ENCODE measurements around the gene ADAMTS9. TPM values are rescaled to one million over a fixed set of nuclear protein-coding genes. Genes with fewer than 3 reads are reported as not detected.

Gene ADAMTS9
- total RNA-seq, 4 donors from 2014 or later, result 6.3 to 20.1 (median 13.0) TPM

- TF ChIP-seq CTCF (IDR thresholded peaks at IDR 0.05) (no peak), POLR2A (IDR thresholded peaks at IDR 0.05) (no peak), POLR2AphosphoS5 (IDR thresholded peaks at IDR 0.05) (no peak), EP300 (IDR thresholded peaks at IDR 0.05; ENCODE audit: low read depth) (no peak)
- in situ Hi-C loops (cut with MboI; ENCODE audit: low pct_ligation_motif_present in 1 of 4, low pct_unique_long_range_greater_than_20kb in 1 of 4, low sequenced_read_pairs in 3 of 4) (no loop called here), intact Hi-C loops (cut with DNase I; ENCODE audit: low total_unique reads) (no loop called here)
- no peak for DNase-seq
- Histone ChIP-seq H3K27me3 (no peaks in the 10 kb centered on the region), H3K4me1 (no peaks in the 10 kb centered on the region), H3K4me3 (no peak overlapping the region), H3K9me3 (no peaks in the 10 kb centered on the region), H3K36me3 (no peaks in the 10 kb centered on the region), H3K27ac (no peak overlapping the region)
- WGBS, 2 donors (ENCODE audit: low coverage in 1 of 2), result 98% methylated on average over 2 of the region's 2 CpGs; no CpG with 5 or more reads in 1 of the 2 donors
Observed at GRCh38 chr3:64607032-64607551, 80.7 kb downstream of the ADAMTS9 start.

- H3K4me3 ChIP-seq, result no peak overlapping the region
- in situ Hi-C loops (cut with MboI; ENCODE audit: low pct_ligation_motif_present in 1 of 4, low pct_unique_long_range_greater_than_20kb in 1 of 4, low sequenced_read_pairs in 3 of 4), result no loop called here
- intact Hi-C loops (cut with DNase I; ENCODE audit: low total_unique reads), result no loop called here
- no peaks in the 10 kb centered on the region for H3K4me1 ChIP-seq
- no peaks in the 10 kb centered on the region for H3K27me3 ChIP-seq
- no peaks in the 10 kb centered on the region for H3K9me3 ChIP-seq
- H3K27ac ChIP-seq, result no peak overlapping the region
- 77 to 83% methylated on average over 3 of the region's 3 CpGs for WGBS, 2 donors (ENCODE audit: low coverage in 1 of 2)
- H3K36me3 ChIP-seq, result no peaks in the 10 kb centered on the region
- TF ChIP-seq CTCF (IDR thresholded peaks at IDR 0.05), result no peak
- TF ChIP-seq POLR2AphosphoS5 (IDR thresholded peaks at IDR 0.05), result no peak
- TF ChIP-seq POLR2A (IDR thresholded peaks at IDR 0.05), result no peak
- TF ChIP-seq EP300 (IDR thresholded peaks at IDR 0.05; ENCODE audit: low read depth), result no peak
- no peak for DNase-seq
Observed at GRCh38 chr3:64604313-64604712, 83.5 kb downstream of the ADAMTS9 start.

- H3K9me3 ChIP-seq, result no peaks in the 10 kb centered on the region
- H3K36me3 ChIP-seq, result no peaks in the 10 kb centered on the region
- whole genome bisulfite sequencing, 2 donors (ENCODE audit: low coverage in 1 of 2), result 94% methylated on average over 9 of the region's 9 CpGs; no CpG with 5 or more reads in 1 of the 2 donors
- no peak overlapping the region for H3K4me3 ChIP-seq
- in situ Hi-C loops (cut with MboI; ENCODE audit: low pct_ligation_motif_present in 1 of 4, low pct_unique_long_range_greater_than_20kb in 1 of 4, low sequenced_read_pairs in 3 of 4) (no loop called here), intact Hi-C loops (cut with DNase I; ENCODE audit: low total_unique reads) (no loop called here)
- no peaks in the 10 kb centered on the region for H3K4me1 ChIP-seq
- no peak for DNase-seq
- H3K27ac ChIP-seq, result no peak overlapping the region
- no peaks in the 10 kb centered on the region for H3K27me3 ChIP-seq
- TF ChIP-seq POLR2A (IDR thresholded peaks at IDR 0.05) (no peak), EP300 (IDR thresholded peaks at IDR 0.05; ENCODE audit: low read depth) (no peak), CTCF (IDR thresholded peaks at IDR 0.05) (no peak), POLR2AphosphoS5 (IDR thresholded peaks at IDR 0.05) (no peak)
Observed at GRCh38 chr3:64601824-64602223, 86.0 kb downstream of the ADAMTS9 start.

GRCh38 chr3:64600246-64600950 is 87.4 kb downstream of the ADAMTS9 start:
- in situ Hi-C loops (cut with MboI; ENCODE audit: low pct_ligation_motif_present in 1 of 4, low pct_unique_long_range_greater_than_20kb in 1 of 4, low sequenced_read_pairs in 3 of 4) (no loop called here), intact Hi-C loops (cut with DNase I; ENCODE audit: low total_unique reads) (no loop called here)
- 79 to 83% methylated on average over 6 to 9 of the region's 9 CpGs for WGBS, 2 donors (ENCODE audit: low coverage in 1 of 2)

More at GRCh38 chr3:64600246-64600950, 87.4 kb downstream of the ADAMTS9 start:
- H3K4me3 ChIP-seq, result no peak overlapping the region
- no peaks in the 10 kb centered on the region for H3K36me3 ChIP-seq
- H3K27ac ChIP-seq, result no peak overlapping the region
- no peaks in the 10 kb centered on the region for H3K27me3 ChIP-seq
- no peaks in the 10 kb centered on the region for H3K9me3 ChIP-seq
- TF ChIP-seq POLR2A (IDR thresholded peaks at IDR 0.05), result no peak
- TF ChIP-seq EP300 (IDR thresholded peaks at IDR 0.05; ENCODE audit: low read depth), result no peak
- no peak for TF ChIP-seq CTCF (IDR thresholded peaks at IDR 0.05)
- TF ChIP-seq POLR2AphosphoS5 (IDR thresholded peaks at IDR 0.05), result no peak
- no peaks in the 10 kb centered on the region for H3K4me1 ChIP-seq
- DNase-seq, result no peak
